ENCODE data around the gene ZNF423. TPM values are rescaled to one million over a fixed set of nuclear protein-coding genes. Genes with fewer than 3 reads are reported as not detected.

ZNF423 gene
- total and polyA plus RNA-seq, 10 donors, result 0.36 to 7.0 (median 3.7) TPM

GRCh38 chr16:49556249-49556605 lies 299.7 kb downstream of the ZNF423 start:
- no peak overlapping the region for H3K27ac ChIP-seq
- H3K36me3 ChIP-seq, result no peaks in the 10 kb centered on the region
- DNase-seq, result peak; percentile 25
- intact Hi-C loops (cut with DNase I; ENCODE audit: low total_unique reads), result no loop called here
- H3K27me3 ChIP-seq (replicated peaks in 1 of 7), result no peaks in the 10 kb centered on the region
- H3K4me1 ChIP-seq, result peaks cover 0 to 5% (median 0%) of the 10 kb centered on the region in 6 donors
- WGBS, 5 donors, result 81 to 90% (median 88%) methylated on average over 4 of the region's 4 CpGs
- TF ChIP-seq POLR2A (IDR thresholded peaks at IDR 0.05) (no peak), POLR2AphosphoS5 (IDR thresholded peaks at IDR 0.05) (no peak)
- TF ChIP-seq, protein P1, sequence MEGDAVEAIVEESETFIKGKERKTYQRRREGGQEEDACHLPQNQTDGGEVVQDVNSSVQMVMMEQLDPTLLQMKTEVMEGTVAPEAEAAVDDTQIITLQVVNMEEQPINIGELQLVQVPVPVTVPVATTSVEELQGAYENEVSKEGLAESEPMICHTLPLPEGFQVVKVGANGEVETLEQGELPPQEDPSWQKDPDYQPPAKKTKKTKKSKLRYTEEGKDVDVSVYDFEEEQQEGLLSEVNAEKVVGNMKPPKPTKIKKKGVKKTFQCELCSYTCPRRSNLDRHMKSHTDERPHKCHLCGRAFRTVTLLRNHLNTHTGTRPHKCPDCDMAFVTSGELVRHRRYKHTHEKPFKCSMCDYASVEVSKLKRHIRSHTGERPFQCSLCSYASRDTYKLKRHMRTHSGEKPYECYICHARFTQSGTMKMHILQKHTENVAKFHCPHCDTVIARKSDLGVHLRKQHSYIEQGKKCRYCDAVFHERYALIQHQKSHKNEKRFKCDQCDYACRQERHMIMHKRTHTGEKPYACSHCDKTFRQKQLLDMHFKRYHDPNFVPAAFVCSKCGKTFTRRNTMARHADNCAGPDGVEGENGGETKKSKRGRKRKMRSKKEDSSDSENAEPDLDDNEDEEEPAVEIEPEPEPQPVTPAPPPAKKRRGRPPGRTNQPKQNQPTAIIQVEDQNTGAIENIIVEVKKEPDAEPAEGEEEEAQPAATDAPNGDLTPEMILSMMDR (IDR thresholded peaks at IDR 0.05 in 8 of 11, conservative IDR thresholded peaks at IDR 0.05 in 3 of 11), result no peak
- H3K4me3 ChIP-seq, result no peak overlapping the region
- no peaks in the 10 kb centered on the region for H3K9me3 ChIP-seq

- no peaks in the 10 kb centered on the region for H3K27me3 ChIP-seq (replicated peaks in 1 of 7)
- H3K9me3 ChIP-seq, result no peaks in the 10 kb centered on the region
- no peak overlapping the region for H3K27ac ChIP-seq
- TF ChIP-seq, protein P1 (IDR thresholded peaks at IDR 0.05 in 8 of 11, conservative IDR thresholded peaks at IDR 0.05 in 3 of 11), result no peak
- TF ChIP-seq POLR2A (IDR thresholded peaks at IDR 0.05) (no peak), POLR2AphosphoS5 (IDR thresholded peaks at IDR 0.05) (no peak)
- no peak overlapping the region for H3K4me3 ChIP-seq
- H3K4me1 ChIP-seq, result peaks cover 0 to 5% (median 0%) of the 10 kb centered on the region in 6 donors
- 49 to 62% (median 59%) methylated on average over 3 of the region's 3 CpGs for WGBS, 5 donors
- intact Hi-C loops (cut with DNase I; ENCODE audit: low total_unique reads), result no loop called here
- no peak for DNase-seq
- no peaks in the 10 kb centered on the region for H3K36me3 ChIP-seq
Observed at GRCh38 chr16:49554681-49555080, 301.2 kb downstream of the ZNF423 start.

GRCh38 chr16:49552313-49552928 lies 303.5 kb downstream of the ZNF423 start:
- WGBS, 5 donors, result 63 to 73% (median 69%) methylated on average over 10 of the region's 10 CpGs
- peak; percentile 23 for DNase-seq
- TF ChIP-seq POLR2A (IDR thresholded peaks at IDR 0.05) (no peak), POLR2AphosphoS5 (IDR thresholded peaks at IDR 0.05) (no peak)
- TF ChIP-seq, protein P1 (IDR thresholded peaks at IDR 0.05 in 8 of 11, conservative IDR thresholded peaks at IDR 0.05 in 3 of 11), result no peak
- intact Hi-C loops (cut with DNase I; ENCODE audit: low total_unique reads), result no loop called here
- no peaks in the 10 kb centered on the region for H3K27me3 ChIP-seq (replicated peaks in 1 of 7)
- H3K4me1 ChIP-seq, result peaks cover 0 to 5% (median 0%) of the 10 kb centered on the region in 6 donors
- H3K9me3 ChIP-seq, result no peaks in the 10 kb centered on the region
- no peak overlapping the region for H3K4me3 ChIP-seq
- H3K36me3 ChIP-seq, result no peaks in the 10 kb centered on the region
- peak overlapping the region in 1 of 8 donors; percentile 12 for H3K27ac ChIP-seq

GRCh38 chr16:49550666-49551065 lies 305.2 kb downstream of the ZNF423 start:
- WGBS, 5 donors, result 56 to 76% (median 70%) methylated on average over 5 to 6 of the region's 6 CpGs
- Histone ChIP-seq H3K9me3 (no peaks in the 10 kb centered on the region), H3K27ac (no peak overlapping the region), H3K4me3 (no peak overlapping the region), H3K27me3 (replicated peaks in 1 of 7) (no peaks in the 10 kb centered on the region), H3K36me3 (no peaks in the 10 kb centered on the region), H3K4me1 (peaks cover 0 to 5% (median 0%) of the 10 kb centered on the region in 6 donors)
- no peak for TF ChIP-seq POLR2AphosphoS5 (IDR thresholded peaks at IDR 0.05)
- TF ChIP-seq, protein P1 (IDR thresholded peaks at IDR 0.05 in 8 of 11, conservative IDR thresholded peaks at IDR 0.05 in 3 of 11), result no peak
- TF ChIP-seq POLR2A (IDR thresholded peaks at IDR 0.05), result no peak
- intact Hi-C loops (cut with DNase I; ENCODE audit: low total_unique reads), result no loop called here
- DNase-seq, result peak; percentile 58
